ENCODE results near the gene GBGT1.

The GBGT1 gene

GRCh38 chr9:133167096-133167730 lies 3.5 kb upstream of the GBGT1 start:
- POLR2A ChIA-PET, result no interaction called here
- CTCF ChIA-PET, result interaction anchor here (1.0 to 3.0 kb wide), 9 partner anchors 9 to 575 kb away, joined by 3 to 18 read pairs (median 5); no protein-coding TSS in a partner anchor
- DNase-seq (ENCODE audit: extremely low spot score), result peak; percentile 6
- TF ChIP-seq CTCF (IDR thresholded peaks at IDR 0.05; ENCODE audit: control extremely low read depth, extremely low read depth, low read depth, missing control alignments), result no peak

GRCh38 chr9:133166392-133166791 lies 2.7 kb upstream of the GBGT1 start:
- ChIA-PET CTCF (interaction anchor here (0.9 to 3.0 kb wide), 8 partner anchors 10 to 576 kb away, joined by 3 to 18 read pairs (median 4); no protein-coding TSS in a partner anchor), POLR2A (no interaction called here)
- no peak for TF ChIP-seq CTCF (IDR thresholded peaks at IDR 0.05; ENCODE audit: control extremely low read depth, extremely low read depth, low read depth, missing control alignments)
- no peak for DNase-seq (ENCODE audit: extremely low spot score)

GRCh38 chr9:133165452-133165730 lies 1.7 kb upstream of the GBGT1 start:
- CTCF ChIA-PET, result interaction anchor here (1.2 to 1.5 kb wide), 2 partner anchors 16 to 63 kb away, joined by 3 to 4 read pairs; no protein-coding TSS in a partner anchor
- POLR2A ChIA-PET, result no interaction called here

GRCh38 chr9:133164191-133164590 lies 477 bp upstream of the GBGT1 start:
- CTCF ChIA-PET, result interaction anchor here (0.7 to 1.1 kb wide), 4 partner anchors 9 to 20 kb away, joined by 3 to 5 read pairs (median 3); no protein-coding TSS in a partner anchor
- no peak for DNase-seq (ENCODE audit: extremely low spot score)
- POLR2A ChIA-PET, result no interaction called here
- TF ChIP-seq CTCF (IDR thresholded peaks at IDR 0.05; ENCODE audit: control extremely low read depth, extremely low read depth, low read depth, missing control alignments), result no peak

More at GRCh38 chr9:133165452-133165730, 1.7 kb upstream of the GBGT1 start:
- no peak for TF ChIP-seq CTCF (IDR thresholded peaks at IDR 0.05; ENCODE audit: control extremely low read depth, extremely low read depth, low read depth, missing control alignments)
- no peak for DNase-seq (ENCODE audit: extremely low spot score)

GRCh38 chr9:133162861-133163503 lies 732 bp downstream of the GBGT1 start:
- no peak for TF ChIP-seq CTCF (IDR thresholded peaks at IDR 0.05; ENCODE audit: control extremely low read depth, extremely low read depth, low read depth, missing control alignments)
- no peak for DNase-seq (ENCODE audit: extremely low spot score)
- POLR2A ChIA-PET, result no interaction called here
- CTCF ChIA-PET, result interaction anchor here (1.4 kb wide), 1 partner anchor 19 kb away, joined by 4 read pairs; no protein-coding TSS in a partner anchor

- ChIA-PET CTCF (interaction anchor here (0.7 to 7.6 kb wide), 7 partner anchors 10 to 53 kb away, joined by 3 to 94 read pairs (median 5); no protein-coding TSS in a partner anchor), POLR2A (no interaction called here)
- no peak for DNase-seq (ENCODE audit: extremely low spot score)
- TF ChIP-seq CTCF (IDR thresholded peaks at IDR 0.05; ENCODE audit: control extremely low read depth, extremely low read depth, low read depth, missing control alignments), result no peak
Measured at GRCh38 chr9:133161547-133161950, 2.2 kb downstream of the GBGT1 start.
